Measurements from ENCODE around the gene HINT3.
"Not testable (repeated sequence)": the region's sequence is repeated elsewhere in the genome, so short reads cannot be mapped to it uniquely, and the experiment has no call there.

HINT3 gene

GRCh38 chr6:126015863-126016262 lies 59.3 kb downstream of the HINT3 start:
- no peak for DNase-seq (ENCODE audit: low read depth)
- in situ Hi-C loops (cut with HindIII; ENCODE audit: low sequenced_read_pairs): no loop called here
- TF ChIP-seq CTCF (IDR thresholded peaks at IDR 0.05; ENCODE audit: low read depth, low read length, missing control alignments): no peak
- H3K4me3 ChIP-seq (ENCODE audit: low read depth, low read length): no peak overlapping the region

DNA sequence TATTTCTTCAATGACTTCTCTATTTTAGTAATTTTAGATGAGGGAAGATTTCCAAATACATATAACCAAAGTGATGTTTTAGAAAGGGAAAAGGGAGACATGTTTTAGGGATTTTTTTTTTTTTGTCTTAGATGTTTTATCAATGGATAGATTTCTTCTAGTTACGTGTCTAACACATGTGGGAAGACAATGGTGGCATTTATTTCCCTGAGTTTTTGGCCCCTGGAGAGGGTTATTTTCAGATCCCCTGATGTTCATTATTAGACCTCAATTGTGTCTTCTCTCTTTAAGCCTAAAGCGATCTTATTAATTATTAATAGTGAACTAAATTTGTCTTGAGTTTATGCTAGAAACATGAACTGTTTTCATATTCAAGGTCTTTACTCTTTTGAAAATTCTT lies 60.0 kb downstream of the HINT3 start:
- no peak overlapping the region for H3K4me3 ChIP-seq (ENCODE audit: low read depth, low read length)
- no peak for DNase-seq (ENCODE audit: low read depth)
- in situ Hi-C loops (cut with HindIII; ENCODE audit: low sequenced_read_pairs): no loop called here
- TF ChIP-seq CTCF (IDR thresholded peaks at IDR 0.05; ENCODE audit: low read depth, low read length, missing control alignments): no peak

GRCh38 chr6:126017668-126018067 lies 61.1 kb downstream of the HINT3 start:
- no peak for TF ChIP-seq CTCF (IDR thresholded peaks at IDR 0.05; ENCODE audit: low read depth, low read length, missing control alignments)
- H3K4me3 ChIP-seq (ENCODE audit: low read depth, low read length): no peak overlapping the region
- no peak for DNase-seq (ENCODE audit: low read depth)

GRCh38 chr6:126020305-126021050 lies 63.9 kb downstream of the HINT3 start:
- TF ChIP-seq CTCF (IDR thresholded peaks at IDR 0.05; ENCODE audit: low read depth, low read length, missing control alignments): no peak
- in situ Hi-C loops (cut with HindIII; ENCODE audit: low sequenced_read_pairs): no loop called here
- H3K4me3 ChIP-seq (ENCODE audit: low read depth, low read length): no peak overlapping the region
- DNase-seq (ENCODE audit: low read depth): no peak

More at GRCh38 chr6:126017668-126018067, 61.1 kb downstream of the HINT3 start:
- in situ Hi-C loops (cut with HindIII; ENCODE audit: low sequenced_read_pairs): no loop called here

DNA sequence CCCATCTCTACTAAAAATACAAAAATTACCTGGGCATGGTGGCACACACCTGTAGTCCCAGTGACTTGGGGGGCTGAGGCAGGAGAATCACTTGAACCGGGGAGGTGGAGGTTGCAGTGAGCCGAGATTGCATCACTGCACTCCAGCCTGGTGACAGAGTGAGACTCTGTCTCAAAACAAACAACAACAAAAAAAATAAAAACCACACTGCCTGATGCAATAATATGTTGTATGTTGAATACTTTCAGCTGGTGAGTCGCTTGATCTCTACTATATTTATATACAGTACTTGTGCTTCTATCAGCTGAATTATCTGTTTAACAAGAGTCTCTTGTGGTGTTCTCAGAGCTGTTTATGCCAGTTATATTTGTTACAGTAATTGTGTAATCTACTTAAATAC lies 66.9 kb downstream of the HINT3 start:
- H3K4me3 ChIP-seq (ENCODE audit: low read depth, low read length); DNase-seq (ENCODE audit: low read depth); in situ Hi-C loops (cut with HindIII; ENCODE audit: low sequenced_read_pairs): not testable (repeated sequence)

- in situ Hi-C loops (cut with HindIII; ENCODE audit: low sequenced_read_pairs): no loop called here
- DNase-seq (ENCODE audit: low read depth): no peak
- no peak for TF ChIP-seq CTCF (IDR thresholded peaks at IDR 0.05; ENCODE audit: low read depth, low read length, missing control alignments)
- H3K4me3 ChIP-seq (ENCODE audit: low read depth, low read length): no peak overlapping the region
Measured at GRCh38 chr6:126026001-126026400, 69.4 kb downstream of the HINT3 start.

DNA sequence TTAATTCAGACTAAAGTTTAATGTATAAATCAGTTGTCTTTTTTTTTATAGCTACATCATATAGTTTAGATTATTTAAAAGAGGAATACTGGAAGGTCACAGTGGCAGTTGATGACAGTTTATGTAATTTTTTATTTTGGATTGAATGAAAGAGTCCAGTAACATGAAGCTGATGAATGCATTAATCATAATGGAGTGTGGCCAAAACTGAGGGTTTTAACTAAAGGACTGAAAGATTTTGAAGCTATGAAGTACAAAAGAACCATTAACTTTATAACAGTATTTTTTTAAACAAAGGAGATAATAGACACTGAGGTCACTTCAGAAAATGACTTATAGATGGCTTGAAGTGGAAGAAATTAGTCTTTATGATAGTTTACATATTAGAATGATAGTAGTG lies 71.0 kb downstream of the HINT3 start:
- no peak for TF ChIP-seq CTCF (IDR thresholded peaks at IDR 0.05; ENCODE audit: low read depth, low read length, missing control alignments)
- DNase-seq (ENCODE audit: low read depth): no peak
- H3K4me3 ChIP-seq (ENCODE audit: low read depth, low read length): no peak overlapping the region
- in situ Hi-C loops (cut with HindIII; ENCODE audit: low sequenced_read_pairs): no loop called here
